ENCODE measurements around the gene GSS. TPM values are rescaled to one million over a fixed set of nuclear protein-coding genes. Genes with fewer than 3 reads are reported as not detected.

GSS gene
- total RNA-seq, 1 donor = 52.0 TPM

- no peak for DNase-seq (ENCODE audit: low read depth in 2 of 3, low spot score in 2 of 3)
Observed at GRCh38 chr20:34949120-34949519, 6.5 kb downstream of the GSS start.

- DNase-seq (ENCODE audit: low read depth in 2 of 3, low spot score in 2 of 3) = no peak
Observed at GRCh38 chr20:34948030-34948429, 7.6 kb downstream of the GSS start.

GRCh38 chr20:34947336-34947735, 8.3 kb downstream of the GSS start:
- DNase-seq (ENCODE audit: low read depth in 2 of 3, low spot score in 2 of 3) = no peak

GRCh38 chr20:34946661-34947060, 8.9 kb downstream of the GSS start:
- DNase-seq (ENCODE audit: low read depth in 2 of 3, low spot score in 2 of 3) = no peak

GRCh38 chr20:34945315-34946077, 10.1 kb downstream of the GSS start:
- DNase-seq (ENCODE audit: low read depth in 2 of 3, low spot score in 2 of 3) = no peak

GRCh38 chr20:34943808-34944567, 11.6 kb downstream of the GSS start:
- DNase-seq (ENCODE audit: low read depth in 2 of 3, low spot score in 2 of 3) = no peak

GRCh38 chr20:34942301-34942700, 13.3 kb downstream of the GSS start:
- DNase-seq (ENCODE audit: low read depth in 2 of 3, low spot score in 2 of 3) = no peak

- peak in 1 of 3 donors; percentile 38 for DNase-seq (ENCODE audit: low read depth in 2 of 3, low spot score in 2 of 3)
Observed at GRCh38 chr20:34941226-34941625, 14.4 kb downstream of the GSS start.

GRCh38 chr20:34940081-34940481, 15.5 kb downstream of the GSS start:
- no peak for DNase-seq (ENCODE audit: low read depth in 2 of 3, low spot score in 2 of 3)

- DNase-seq (ENCODE audit: low read depth in 2 of 3, low spot score in 2 of 3) = peak in 2 of 3 donors; percentile 71 to 90
Observed at GRCh38 chr20:34938466-34939163, 17.0 kb downstream of the GSS start.

- no peak for DNase-seq (ENCODE audit: low read depth in 2 of 3, low spot score in 2 of 3)
Observed at GRCh38 chr20:34931771-34932170, 23.8 kb downstream of the GSS start.

GRCh38 chr20:34928411-34928810, 27.2 kb downstream of the GSS start:
- no peak for DNase-seq (ENCODE audit: low read depth in 2 of 3, low spot score in 2 of 3)

- no peak for DNase-seq (ENCODE audit: low read depth in 2 of 3, low spot score in 2 of 3)
Observed at GRCh38 chr20:34927736-34928135, 27.9 kb downstream of the GSS start.

- no peak for DNase-seq (ENCODE audit: low read depth in 2 of 3, low spot score in 2 of 3)
Observed at GRCh38 chr20:34926581-34926980, 29.0 kb downstream of the GSS start.

GRCh38 chr20:34925981-34926380, 29.6 kb downstream of the GSS start:
- DNase-seq (ENCODE audit: low read depth in 2 of 3, low spot score in 2 of 3) = no peak

- DNase-seq (ENCODE audit: low read depth in 2 of 3, low spot score in 2 of 3) = no peak
Observed at GRCh38 chr20:34925341-34925740, 30.3 kb downstream of the GSS start.

GRCh38 chr20:34923414-34923813, 32.2 kb downstream of the GSS start:
- no peak for DNase-seq (ENCODE audit: low read depth in 2 of 3, low spot score in 2 of 3)

GRCh38 chr20:34922654-34923381, 32.8 kb downstream of the GSS start:
- DNase-seq (ENCODE audit: low read depth in 2 of 3, low spot score in 2 of 3) = no peak

- no peak for DNase-seq (ENCODE audit: low read depth in 2 of 3, low spot score in 2 of 3)
Observed at GRCh38 chr20:34921436-34921835, 34.2 kb downstream of the GSS start.

GRCh38 chr20:34920055-34920454, 35.6 kb downstream of the GSS start:
- no peak for DNase-seq (ENCODE audit: low read depth in 2 of 3, low spot score in 2 of 3)

All from hematopoietic multipotent progenitor cell (in vitro differentiated cells).